Uterus (tissue), 2 donors: ENCODE results near the gene ARID3C.

Experiments used
- CTCF ChIP-seq, 4 experiments: fragments of 200-600 bp in 2 of 4; fragments of 450-650 bp in 2 of 4; sonication (generic) in 2 of 4; IDR thresholded peaks; one replicate each; pipeline ENCODE4 v1.5.1; 2016 to 2019; ENCODE audit warnings: antibody characterized with exemption in 4 of 4, mild to moderate bottlenecking in 2 of 4, moderate library complexity in 1 of 4
- POLR2A ChIP-seq, 2 donors: fragments of 450-650 bp; IDR thresholded peaks; one replicate each; pipeline ENCODE4 v1.6.1; 2016; ENCODE audit warnings: antibody characterized with exemption in 2 of 2, mild to moderate bottlenecking in 1 of 2, moderate library complexity in 1 of 2

GRCh38 chr9:34610434-34611206, 18.2 kb downstream of the ARID3C start:
- TF ChIP-seq CTCF (IDR thresholded peaks at IDR 0.05) (no peak), POLR2A (IDR thresholded peaks at IDR 0.05) (no peak)
